Immature natural killer cell (primary cell): ENCODE results near the gene ENTREP3. TPM values are rescaled to one million over a fixed set of nuclear protein-coding genes. Genes with fewer than 3 reads are reported as not detected.

Experiments used
- DNase-seq, 3 donors: peaks; one replicate each; pipeline ENCODE4 v3.0.0; 2022; ENCODE audit warnings: mixed read lengths in 1 of 3
- H3K27ac Mint-ChIP-seq, 6 donors: one replicate each; pipeline ENCODE4 v1.8.0; 2020; ENCODE audit warnings: mixed read lengths in 6 of 6, mild to moderate bottlenecking in 5 of 6, inconsistent platforms in 4 of 6, moderate library complexity in 3 of 6
- H3K27me3 Mint-ChIP-seq, 3 donors: one replicate each; pipeline ENCODE4 v1.8.0; 2020 to 2021; ENCODE audit warnings: low read depth in 3 of 3, mild to moderate bottlenecking in 3 of 3, mixed read lengths in 3 of 3, moderate library complexity in 3 of 3, inconsistent platforms in 1 of 3
- H3K36me3 Mint-ChIP-seq, 3 donors: one replicate each; pipeline ENCODE4 v1.8.0; 2020; ENCODE audit warnings: mixed read lengths in 3 of 3, inconsistent platforms in 2 of 3, mild to moderate bottlenecking in 2 of 3
- H3K4me1 Mint-ChIP-seq, 2 donors: one replicate each; pipeline ENCODE4 v1.8.0; 2020; ENCODE audit warnings: inconsistent platforms in 2 of 2, mild to moderate bottlenecking in 2 of 2, mixed read lengths in 2 of 2, moderate library complexity in 1 of 2
- H3K4me3 Mint-ChIP-seq, 5 donors: one replicate each; pipeline ENCODE4 v1.8.0; 2020; ENCODE audit warnings: mild to moderate bottlenecking in 5 of 5, mixed read lengths in 5 of 5, inconsistent platforms in 3 of 5, moderate library complexity in 3 of 5
- H3K9me3 Mint-ChIP-seq, 6 donors: one replicate each; pipeline ENCODE4 v1.8.0; 2020; ENCODE audit warnings: mild to moderate bottlenecking in 6 of 6, mixed read lengths in 6 of 6, inconsistent platforms in 4 of 6, moderate library complexity in 3 of 6
- polyA plus RNA-seq, 3 donors: library from polyadenylated mRNA; unstranded; fragments of 300-500 nt; fragmentation: Illumina TruSeq; gene quantifications; one replicate each; pipeline ENCODE4 v1.2.3, GENCODE V29; 2021

ENTREP3 gene
- polyA plus RNA-seq, 3 donors from 2014 or later, result 0.64 to 1.3 (median 0.79) TPM

GRCh38 chr1:155272466-155273342 is 17.4 kb upstream of the ENTREP3 start:
- H3K27ac Mint-ChIP-seq, result peak overlapping the region; percentile 86 to 99 (median 91)
- H3K9me3 Mint-ChIP-seq, result no peaks in the 10 kb centered on the region
- peaks cover 8 to 15% (median 13%) of the 10 kb centered on the region in 3 donors for H3K36me3 Mint-ChIP-seq
- peaks cover 2 to 7% (median 4%) of the 10 kb centered on the region in 3 donors for H3K27me3 Mint-ChIP-seq
- peaks cover 37 to 55% of the 10 kb centered on the region in 2 donors for H3K4me1 Mint-ChIP-seq
- DNase-seq, result no peak
- H3K4me3 Mint-ChIP-seq, result peak overlapping the region; percentile 83 to 97 (median 86)

GRCh38 chr1:155269381-155269780 is 14.1 kb upstream of the ENTREP3 start:
- peaks cover 19 to 35% (median 20%) of the 10 kb centered on the region in 3 donors for H3K36me3 Mint-ChIP-seq
- no peak overlapping the region for H3K27ac Mint-ChIP-seq
- no peak overlapping the region for H3K4me3 Mint-ChIP-seq
- peaks cover 24 to 36% of the 10 kb centered on the region in 2 donors for H3K4me1 Mint-ChIP-seq
- peaks cover 2 to 4% (median 4%) of the 10 kb centered on the region in 3 donors for H3K27me3 Mint-ChIP-seq
- no peak for DNase-seq
- H3K9me3 Mint-ChIP-seq, result no peaks in the 10 kb centered on the region

GRCh38 chr1:155268630-155269029 is 13.3 kb upstream of the ENTREP3 start:
- Mint-ChIP-seq H3K27ac (no peak overlapping the region), H3K4me3 (no peak overlapping the region), H3K27me3 (peaks cover 0 to 4% (median 1%) of the 10 kb centered on the region in 3 donors), H3K4me1 (peaks cover 21 to 36% of the 10 kb centered on the region in 2 donors), H3K36me3 (peaks cover 20 to 35% (median 25%) of the 10 kb centered on the region in 3 donors), H3K9me3 (no peaks in the 10 kb centered on the region)
- no peak for DNase-seq

GRCh38 chr1:155267373-155267772 is 12.1 kb upstream of the ENTREP3 start:
- H3K4me3 Mint-ChIP-seq, result no peak overlapping the region
- DNase-seq, result no peak
- peaks cover 20 to 38% of the 10 kb centered on the region in 2 donors for H3K4me1 Mint-ChIP-seq
- peaks cover 20 to 35% (median 25%) of the 10 kb centered on the region in 3 donors for H3K36me3 Mint-ChIP-seq
- peaks cover 0 to under 1% (median 0%) of the 10 kb centered on the region in 3 donors for H3K27me3 Mint-ChIP-seq
- peak overlapping the region in 1 of 6 donors; percentile 29 for H3K27ac Mint-ChIP-seq
- H3K9me3 Mint-ChIP-seq, result no peaks in the 10 kb centered on the region

- H3K27ac Mint-ChIP-seq, result no peak overlapping the region
- no peak for DNase-seq
- H3K9me3 Mint-ChIP-seq, result no peaks in the 10 kb centered on the region
- H3K36me3 Mint-ChIP-seq, result peaks cover 20 to 35% (median 25%) of the 10 kb centered on the region in 3 donors
- no peak overlapping the region for H3K4me3 Mint-ChIP-seq
- H3K4me1 Mint-ChIP-seq, result peaks cover 22 to 38% of the 10 kb centered on the region in 2 donors
- peaks cover 0 to 5% (median 4%) of the 10 kb centered on the region in 3 donors for H3K27me3 Mint-ChIP-seq
These were observed 11.3 kb upstream of the ENTREP3 start for GRCh38 chr1:155266553-155266952.

- H3K4me1 Mint-ChIP-seq, result peaks cover 30 to 39% of the 10 kb centered on the region in 2 donors
- H3K36me3 Mint-ChIP-seq, result peaks cover 10 to 32% (median 25%) of the 10 kb centered on the region in 3 donors
- H3K27me3 Mint-ChIP-seq, result peaks cover 0 to 5% (median 4%) of the 10 kb centered on the region in 3 donors
- peak overlapping the region; percentile 41 to 100 (median 95) for H3K4me3 Mint-ChIP-seq
- H3K27ac Mint-ChIP-seq, result peak overlapping the region; percentile 83 to 96 (median 90)
- no peaks in the 10 kb centered on the region for H3K9me3 Mint-ChIP-seq
- no peak for DNase-seq
These were observed 7.8 kb upstream of the ENTREP3 start for GRCh38 chr1:155263067-155263466.

- H3K36me3 Mint-ChIP-seq, result peaks cover 15 to 28% (median 22%) of the 10 kb centered on the region in 3 donors
- peaks cover 0 to 5% (median 4%) of the 10 kb centered on the region in 3 donors for H3K27me3 Mint-ChIP-seq
- peak within 1 kb of the TSS; percentile 85 to 98 (median 93) for H3K27ac Mint-ChIP-seq
- peaks cover 31 to 39% of the 10 kb centered on the region in 2 donors for H3K4me1 Mint-ChIP-seq
- peak within 1 kb of the TSS; percentile 94 to 100 (median 96) for H3K4me3 Mint-ChIP-seq
- peak; percentile 87 to 89 (median 89) for DNase-seq
- no peaks in the 10 kb centered on the region for H3K9me3 Mint-ChIP-seq
These were observed 6.8 kb upstream of the ENTREP3 start, which contains the start of gene SCAMP3 for GRCh38 chr1:155261852-155262673. Gene SCAMP3 (minus strand): TSS chr1:155262360. CDS start chr1:155262151, 209 bp downstream.

- no peak for DNase-seq
- peak overlapping the region; percentile 85 to 98 (median 93) for H3K27ac Mint-ChIP-seq
- H3K9me3 Mint-ChIP-seq, result no peaks in the 10 kb centered on the region
- peaks cover 13 to 29% (median 24%) of the 10 kb centered on the region in 3 donors for H3K36me3 Mint-ChIP-seq
- peaks cover 0 to 5% (median 4%) of the 10 kb centered on the region in 3 donors for H3K27me3 Mint-ChIP-seq
- H3K4me3 Mint-ChIP-seq, result peak overlapping the region; percentile 94 to 100 (median 96)
- H3K4me1 Mint-ChIP-seq, result peaks cover 37 to 39% of the 10 kb centered on the region in 2 donors
These were observed 6.2 kb upstream of the ENTREP3 start for GRCh38 chr1:155261493-155261851.

GRCh38 chr1:155260276-155260675 is 5.0 kb upstream of the ENTREP3 start:
- Mint-ChIP-seq H3K4me3 (peak overlapping the region in 2 of 5 donors; percentile 29 to 94), H3K9me3 (no peaks in the 10 kb centered on the region), H3K27me3 (peaks cover 0 to 5% (median 4%) of the 10 kb centered on the region in 3 donors), H3K4me1 (peaks cover 43 to 48% of the 10 kb centered on the region in 2 donors), H3K36me3 (peaks cover 9 to 25% (median 18%) of the 10 kb centered on the region in 3 donors), H3K27ac (peak overlapping the region in 3 of 6 donors; percentile 30 to 83 (median 31))
- no peak for DNase-seq

- Mint-ChIP-seq H3K27me3 (no peaks in the 10 kb centered on the region), H3K4me3 (peak overlapping the region; percentile 69 to 81 (median 79)), H3K27ac (peak overlapping the region; percentile 11 to 64 (median 38)), H3K36me3 (peaks cover 9 to 19% (median 12%) of the 10 kb centered on the region in 3 donors), H3K9me3 (no peaks in the 10 kb centered on the region), H3K4me1 (peaks cover 36% of the 10 kb centered on the region in 2 donors)
- no peak for DNase-seq
These were observed 972 bp upstream of the ENTREP3 start for GRCh38 chr1:155256058-155256852.

- Mint-ChIP-seq H3K9me3 (no peaks in the 10 kb centered on the region), H3K36me3 (peaks cover 6 to 17% (median 12%) of the 10 kb centered on the region in 3 donors), H3K4me3 (peak overlapping the region; percentile 77 to 83 (median 80)), H3K4me1 (peaks cover 30 to 33% of the 10 kb centered on the region in 2 donors), H3K27ac (no peak overlapping the region), H3K27me3 (peaks cover 0 to 2% (median 0%) of the 10 kb centered on the region in 3 donors)
- no peak for DNase-seq
These were observed 505 bp downstream of the ENTREP3 start for GRCh38 chr1:155254714-155255242.

GRCh38 chr1:155254228-155254713 is 1.0 kb downstream of the ENTREP3 start:
- Mint-ChIP-seq H3K36me3 (peaks cover 6 to 17% (median 12%) of the 10 kb centered on the region in 3 donors), H3K27ac (peak overlapping the region in 1 of 6 donors; percentile 71), H3K27me3 (peaks cover 0 to 2% (median 0%) of the 10 kb centered on the region in 3 donors), H3K4me3 (peak overlapping the region; percentile 72 to 83 (median 78)), H3K9me3 (no peaks in the 10 kb centered on the region), H3K4me1 (peaks cover 30 to 33% of the 10 kb centered on the region in 2 donors)
- no peak for DNase-seq
